ENCODE results near the gene CYRIA. TPM values are rescaled to one million over a fixed set of nuclear protein-coding genes. Genes with fewer than 3 reads are reported as not detected.

The CYRIA gene
- total RNA-seq, 4 donors from 2014 or later, result 3.3 to 5.7 (median 4.9) TPM

- WGBS, 2 donors, result 87 to 95% methylated on average over 5 of the region's 5 CpGs
- H3K4me3 ChIP-seq, result no peak overlapping the region
- TF ChIP-seq EP300 (IDR thresholded peaks at IDR 0.05) (no peak), CTCF (IDR thresholded peaks at IDR 0.05) (no peak), POLR2A (IDR thresholded peaks at IDR 0.05) (no peak)
Observed at GRCh38 chr2:16707014-16707623, 41.5 kb upstream of the CYRIA start.

GRCh38 chr2:16700551-16701259, 35.1 kb upstream of the CYRIA start:
- no peak overlapping the region for H3K4me3 ChIP-seq

More at GRCh38 chr2:16707014-16707623, 41.5 kb upstream of the CYRIA start:
- Histone ChIP-seq H3K36me3 (no peaks in the 10 kb centered on the region), H3K27ac (no peak overlapping the region), H3K27me3 (no peaks in the 10 kb centered on the region), H3K4me1 (no peaks in the 10 kb centered on the region), H3K9me3 (no peaks in the 10 kb centered on the region)
- DNase-seq (ENCODE audit: low spot score in 2 of 2), result no peak

GRCh38 chr2:16693854-16694253, 28.2 kb upstream of the CYRIA start:
- Histone ChIP-seq H3K4me1 (no peaks in the 10 kb centered on the region), H3K4me3 (no peak overlapping the region), H3K36me3 (no peaks in the 10 kb centered on the region), H3K27ac (no peak overlapping the region), H3K9me3 (no peaks in the 10 kb centered on the region), H3K27me3 (no peaks in the 10 kb centered on the region)
- TF ChIP-seq POLR2A (IDR thresholded peaks at IDR 0.05) (no peak), CTCF (IDR thresholded peaks at IDR 0.05) (no peak), EP300 (IDR thresholded peaks at IDR 0.05) (no peak)
- WGBS, 2 donors, result 87 to 88% methylated on average over 4 of the region's 4 CpGs
- no peak for DNase-seq (ENCODE audit: low spot score in 2 of 2)

More at GRCh38 chr2:16700551-16701259, 35.1 kb upstream of the CYRIA start:
- no peaks in the 10 kb centered on the region for H3K27me3 ChIP-seq
- H3K36me3 ChIP-seq, result no peaks in the 10 kb centered on the region
- no peak overlapping the region for H3K27ac ChIP-seq
- H3K9me3 ChIP-seq, result no peaks in the 10 kb centered on the region
- TF ChIP-seq EP300 (IDR thresholded peaks at IDR 0.05) (no peak), POLR2A (IDR thresholded peaks at IDR 0.05) (no peak), CTCF (IDR thresholded peaks at IDR 0.05) (no peak)
- 74 to 78% methylated on average over 11 of the region's 11 CpGs for WGBS, 2 donors
- DNase-seq (ENCODE audit: low spot score in 2 of 2), result no peak
- no peaks in the 10 kb centered on the region for H3K4me1 ChIP-seq

GRCh38 chr2:16691261-16691660, 25.6 kb upstream of the CYRIA start:
- Histone ChIP-seq H3K9me3 (no peaks in the 10 kb centered on the region), H3K36me3 (no peaks in the 10 kb centered on the region), H3K4me1 (no peaks in the 10 kb centered on the region), H3K4me3 (no peak overlapping the region), H3K27me3 (no peaks in the 10 kb centered on the region), H3K27ac (no peak overlapping the region)
- no peak for TF ChIP-seq CTCF (IDR thresholded peaks at IDR 0.05)
- no peak for TF ChIP-seq POLR2A (IDR thresholded peaks at IDR 0.05)
- TF ChIP-seq EP300 (IDR thresholded peaks at IDR 0.05), result no peak
- no peak for DNase-seq (ENCODE audit: low spot score in 2 of 2)
- 54% methylated on average over 7 of the region's 7 CpGs for WGBS, 2 donors

- H3K27me3 ChIP-seq, result no peaks in the 10 kb centered on the region
- 90 to 92% methylated on average over 4 of the region's 4 CpGs for WGBS, 2 donors
- no peak overlapping the region for H3K27ac ChIP-seq
- no peaks in the 10 kb centered on the region for H3K36me3 ChIP-seq
- TF ChIP-seq CTCF (IDR thresholded peaks at IDR 0.05), result no peak
- no peak for TF ChIP-seq POLR2A (IDR thresholded peaks at IDR 0.05)
- TF ChIP-seq EP300 (IDR thresholded peaks at IDR 0.05), result no peak
- no peaks in the 10 kb centered on the region for H3K9me3 ChIP-seq
- H3K4me3 ChIP-seq, result no peak overlapping the region
- DNase-seq (ENCODE audit: low spot score in 2 of 2), result no peak
- H3K4me1 ChIP-seq, result no peaks in the 10 kb centered on the region
Observed at GRCh38 chr2:16687955-16688354, 22.3 kb upstream of the CYRIA start.
